GM15510 (cell line): ENCODE measurements around the gene KRT3.

ENCODE experiments used
- POLR2A ChIP-seq: IDR thresholded peaks from 3 replicates; pipeline ENCODE4 v1.6.1; 2011; ENCODE audit warnings: borderline replicate concordance; ENCODE audit not compliant: insufficient read length; ENCODE audit errors: extremely low read depth

The KRT3 gene

DNA sequence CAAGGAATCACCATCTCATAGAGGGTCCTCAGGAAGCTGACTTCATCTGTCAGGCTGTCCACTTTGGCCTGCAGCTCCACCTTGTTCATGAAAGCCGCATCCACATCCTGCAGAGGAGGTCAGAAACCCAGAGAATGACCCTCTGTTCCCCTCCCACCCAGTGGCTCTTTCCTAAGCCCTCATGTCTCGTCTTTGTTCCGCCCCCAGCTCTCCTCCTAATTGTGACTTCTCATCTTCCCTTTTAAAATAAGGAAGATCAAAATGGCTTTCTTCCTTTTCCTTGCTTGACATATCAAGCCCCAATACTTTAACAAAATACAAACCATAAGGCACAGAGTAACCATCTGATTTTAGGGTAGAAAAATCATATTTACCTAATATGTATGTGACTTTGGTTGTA is 23.1 kb downstream of the KRT3 start:
- TF ChIP-seq POLR2A: no peak

GRCh38 chr12:52772188-52772587 is 23.7 kb downstream of the KRT3 start:
- TF ChIP-seq POLR2A: no peak

DNA sequence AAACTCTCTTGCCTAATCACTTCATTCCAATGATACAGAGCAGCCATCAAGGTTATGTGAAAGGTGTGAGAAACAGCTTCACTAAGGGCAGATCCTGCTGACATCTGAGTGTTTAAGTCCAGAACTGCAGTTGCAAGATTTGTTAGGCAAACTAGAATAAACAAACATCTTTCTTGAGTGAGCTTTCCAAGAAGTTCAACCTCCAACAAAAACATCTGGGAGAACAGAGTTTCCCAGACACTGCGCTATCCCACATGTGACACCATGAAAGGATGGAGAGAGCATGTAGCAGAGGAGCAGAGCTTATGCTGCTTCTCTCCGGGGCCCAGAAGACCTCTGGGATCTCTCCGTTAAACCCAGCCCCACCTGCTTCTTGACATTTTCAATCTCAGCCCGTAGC is 24.4 kb downstream of the KRT3 start:
- TF ChIP-seq POLR2A: no peak

- TF ChIP-seq POLR2A: no peak
Measured at GRCh38 chr12:52771088-52771487, 24.8 kb downstream of the KRT3 start.

DNA sequence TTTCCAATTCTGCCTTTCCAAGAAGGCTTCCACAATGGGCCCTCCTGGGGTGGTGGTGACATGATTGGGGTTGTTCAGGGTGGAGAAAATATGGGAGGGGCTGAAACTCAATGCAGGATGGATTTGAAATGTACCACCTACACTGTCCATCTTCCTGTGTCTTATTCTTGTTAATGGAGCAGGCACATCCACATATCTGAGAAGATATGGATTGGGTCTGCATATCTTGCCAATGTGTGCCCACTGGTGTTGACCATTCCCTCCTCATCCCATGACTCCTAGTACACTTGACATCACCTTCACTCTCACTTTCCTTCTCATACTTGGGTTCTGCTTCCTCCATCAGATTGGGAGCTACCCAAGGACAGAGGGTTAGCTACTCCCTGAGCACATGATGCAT is 26.0 kb downstream of the KRT3 start:
- no peak for TF ChIP-seq POLR2A

DNA sequence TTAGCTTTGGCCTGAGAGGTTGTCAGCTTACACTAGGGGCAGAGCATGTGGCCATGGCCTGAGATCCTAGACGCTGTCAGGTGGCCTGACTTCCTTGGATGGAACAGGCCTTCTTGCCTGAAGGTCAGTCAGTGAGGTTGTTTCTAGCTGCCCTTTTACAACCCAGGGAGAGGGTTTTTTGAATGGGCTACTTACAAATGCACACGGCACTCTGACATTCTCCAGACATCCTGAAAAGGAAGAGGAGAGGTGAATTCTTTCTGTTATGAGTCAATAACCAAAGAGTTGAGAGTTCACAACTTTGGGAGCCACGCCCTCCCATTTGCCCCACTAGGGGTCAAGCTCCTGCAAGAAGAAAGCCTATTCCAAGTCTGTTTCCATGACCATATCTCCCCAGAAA is 26.6 kb downstream of the KRT3 start:
- TF ChIP-seq POLR2A: no peak

GRCh38 chr12:52768479-52769200 is 27.3 kb downstream of the KRT3 start:
- no peak for TF ChIP-seq POLR2A

DNA sequence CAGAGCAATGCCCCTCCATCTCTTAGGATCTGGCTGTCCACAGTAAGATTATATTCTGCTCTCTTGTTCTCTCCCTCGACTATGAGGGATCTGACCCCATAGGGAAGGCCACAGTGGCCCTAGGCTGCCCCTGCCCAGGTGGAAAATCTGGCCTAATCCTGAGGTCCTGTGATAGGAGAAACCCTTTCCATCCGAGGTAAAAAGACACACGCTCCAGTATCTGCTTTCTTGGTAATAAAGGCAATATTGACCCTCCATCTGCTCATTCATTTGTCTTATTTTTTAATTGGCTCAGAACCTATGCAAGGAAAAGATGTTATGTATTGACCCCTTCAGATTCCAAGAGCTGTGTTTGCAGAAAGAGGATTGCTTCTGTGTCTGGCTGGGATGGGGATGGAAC is 28.5 kb downstream of the KRT3 start:
- TF ChIP-seq POLR2A: no peak

- no peak for TF ChIP-seq POLR2A
Measured at GRCh38 chr12:52767020-52767379, 28.9 kb downstream of the KRT3 start.

DNA sequence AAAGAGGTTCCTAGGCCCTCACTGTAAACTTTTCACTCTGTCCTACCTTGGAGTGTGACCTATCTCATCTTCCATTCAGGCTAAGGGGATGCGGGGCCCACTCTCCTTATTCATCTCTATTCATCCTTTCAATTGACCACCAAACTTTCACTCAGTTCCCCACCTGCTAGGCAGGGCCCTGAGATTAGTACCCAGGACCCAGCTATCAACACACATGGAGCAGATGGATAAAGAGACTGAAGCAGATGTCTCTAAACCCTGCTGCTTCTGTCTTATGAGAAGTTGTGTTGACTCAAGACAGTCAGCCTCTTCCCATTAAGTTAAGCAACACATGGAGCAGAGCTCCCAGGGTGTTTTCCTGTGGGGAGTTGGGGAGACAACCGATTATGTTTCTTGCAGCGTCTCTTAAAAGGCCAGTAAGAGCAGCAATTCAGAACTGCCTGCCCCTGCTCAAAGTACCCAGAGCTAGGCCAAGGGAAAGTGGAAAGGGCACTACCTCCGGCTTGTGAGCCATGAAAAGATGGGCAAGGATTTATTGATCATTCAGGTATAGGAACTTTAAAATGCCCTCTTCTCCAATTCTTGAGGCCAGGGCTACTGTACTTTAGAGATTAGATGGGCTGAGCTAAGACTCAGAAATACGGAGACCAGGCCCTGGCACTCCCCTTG is 29.4 kb downstream of the KRT3 start:
- no peak for TF ChIP-seq POLR2A

GRCh38 chr12:52765702-52766101 is 30.2 kb downstream of the KRT3 start:
- TF ChIP-seq POLR2A: no peak

DNA sequence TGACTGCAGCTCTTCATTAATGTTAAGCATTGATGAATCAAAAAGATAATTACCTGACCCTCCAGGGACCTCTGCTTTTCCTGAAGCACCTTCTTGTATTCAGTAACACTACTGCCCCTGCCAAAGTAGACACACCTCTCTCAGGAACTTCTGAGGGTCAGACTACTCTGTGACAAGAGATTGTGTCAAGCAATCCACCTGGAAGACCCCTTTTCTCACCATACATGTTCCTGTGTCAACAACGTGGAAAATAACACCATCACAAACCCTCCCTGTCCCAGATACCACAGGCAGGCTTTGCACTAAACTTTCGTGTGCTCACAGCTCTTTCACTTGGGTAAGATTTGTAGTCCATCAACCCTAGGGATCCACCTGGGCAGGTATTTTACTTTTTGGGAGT is 31.9 kb downstream of the KRT3 start:
- no peak for TF ChIP-seq POLR2A

- no peak for TF ChIP-seq POLR2A
Measured at GRCh38 chr12:52763036-52763659, 32.8 kb downstream of the KRT3 start.

- no peak for TF ChIP-seq POLR2A
Measured at GRCh38 chr12:52761802-52762201, 34.1 kb downstream of the KRT3 start.

DNA sequence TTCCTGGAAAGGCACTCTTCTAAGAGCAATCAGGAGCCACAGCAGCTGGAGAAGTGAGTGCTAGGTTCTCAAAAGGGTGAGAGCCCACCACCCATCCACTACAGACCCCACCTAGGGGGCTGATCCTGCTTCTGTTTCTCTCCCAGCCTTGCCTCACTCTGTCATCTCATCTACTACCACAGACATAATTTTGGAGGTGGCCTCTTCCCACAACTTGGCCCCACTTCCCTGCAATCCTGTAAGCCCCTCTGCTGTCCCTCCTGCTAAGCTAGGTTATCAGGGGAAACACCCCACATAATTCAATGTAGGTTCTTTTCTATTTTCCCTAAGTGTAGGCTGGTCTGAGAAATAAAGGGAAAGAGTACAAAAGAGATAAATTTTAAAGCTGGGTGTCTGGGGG is 35.3 kb downstream of the KRT3 start:
- TF ChIP-seq POLR2A: no peak

DNA sequence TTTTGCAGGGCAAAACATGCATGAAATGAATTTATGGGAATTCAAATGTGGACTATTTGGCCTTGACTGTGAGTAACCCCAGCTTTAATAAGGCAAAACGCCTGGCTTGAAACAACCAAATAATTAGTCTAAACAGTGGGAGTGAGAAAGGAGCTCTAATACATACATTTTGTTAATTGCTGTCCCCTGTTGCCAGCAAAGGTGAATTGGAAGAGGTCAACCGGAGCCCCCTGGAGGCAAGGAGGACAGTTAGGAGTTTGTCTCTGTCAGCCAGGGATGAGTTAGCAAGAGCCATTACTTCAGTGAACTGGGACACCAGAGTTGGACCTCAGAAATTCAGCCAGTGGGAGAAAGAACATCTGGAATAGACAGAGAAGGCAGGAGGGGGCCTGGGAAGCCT is 36.2 kb downstream of the KRT3 start:
- TF ChIP-seq POLR2A: no peak
